HepG2 (cell line): Measurements from ENCODE around the gene NPB. TPM values are rescaled to one million over a fixed set of nuclear protein-coding genes. Genes with fewer than 3 reads are reported as not detected.

Experiments used
- ATF7 ChIP-seq, 2 experiments: fragments of 450-650 bp in 1 of 2; sonication (generic) in 1 of 2; formaldehyde crosslinking in 1 of 2; IDR thresholded peaks; 2 replicates each; pipeline versions ENCODE4 v1.4.0 to v1.6.1; 2016 to 2020; ENCODE audit warnings: antibody characterized with exemption in 1 of 2, mild to moderate bottlenecking in 1 of 2, missing genetic modification reagents in 1 of 2
- ETV6 ChIP-seq: sonication (generic); formaldehyde crosslinking; conservative IDR thresholded peaks from 2 replicates; pipeline ENCODE4 v1.4.0; 2020; ENCODE audit warnings: missing genetic modification reagents
- HBP1 ChIP-seq: IDR thresholded peaks from 2 replicates; pipeline ENCODE4 v1.6.1; 2016; ENCODE audit warnings: low read depth, control low read depth
- IRF9 ChIP-seq: sonication (generic); formaldehyde crosslinking; IDR thresholded peaks from 2 replicates; pipeline ENCODE4 v1.8.0; 2022; ENCODE audit warnings: missing genetic modification reagents, mild to moderate bottlenecking, borderline replicate concordance
- ISL2 ChIP-seq: sonication (generic); formaldehyde crosslinking; IDR thresholded peaks from 2 replicates; pipeline ENCODE4 v1.5.0; 2020; ENCODE audit warnings: missing genetic modification reagents
- JARID2 ChIP-seq: sonication (generic); formaldehyde crosslinking; IDR thresholded peaks from 2 replicates; pipeline ENCODE4 v1.8.1; 2023; ENCODE audit warnings: missing genetic modification reagents, inconsistent platforms; ENCODE audit not compliant: insufficient replicate concordance
- MAFF ChIP-seq: IDR thresholded peaks from 2 replicates; pipeline ENCODE4 v1.6.1; 2011; ENCODE audit warnings: low read depth, low read length, improper control_type of control experiment
- MYPOP ChIP-seq: sonication (generic); formaldehyde crosslinking; IDR thresholded peaks from 2 replicates; pipeline ENCODE4 v1.8.1; 2023; ENCODE audit warnings: mild to moderate bottlenecking, moderate library complexity, missing genetic modification reagents
- NFYC ChIP-seq: IDR thresholded peaks from 2 replicates; pipeline ENCODE4 v1.6.1; 2016; ENCODE audit warnings: missing genetic modification reagents, missing compliant biosample characterization
- PHF5A ChIP-seq: IDR thresholded peaks from one replicate; pipeline ENCODE4 v1.6.1; 2018; ENCODE audit warnings: low read depth, missing genetic modification reagents; ENCODE audit not compliant: unreplicated experiment
- PRPF4 ChIP-seq: fragments of 200-400 bp; formaldehyde crosslinking; IDR thresholded peaks from 2 replicates; pipeline ENCODE4 v1.6.1; 2016; ENCODE audit warnings: low read length, low read depth; ENCODE audit not compliant: poor library complexity, severe bottlenecking
- RBAK ChIP-seq: sonication (generic); formaldehyde crosslinking; IDR thresholded peaks from 2 replicates; pipeline ENCODE4 v1.5.1; 2020; ENCODE audit warnings: mild to moderate bottlenecking, missing genetic modification reagents
- RBFOX2 ChIP-seq: fragments of 200-400 bp; formaldehyde crosslinking; IDR thresholded peaks from 2 replicates; pipeline ENCODE4 v1.6.1; 2017; ENCODE audit warnings: low read depth, mild to moderate bottlenecking, low read length
- SMAD3 ChIP-seq: sonication (generic); formaldehyde crosslinking; IDR thresholded peaks from 2 replicates; pipeline ENCODE4 v1.4.0; 2020; ENCODE audit warnings: missing genetic modification reagents
- TCF7 ChIP-seq: sonication (generic); IDR thresholded peaks from 2 replicates; pipeline ENCODE4 v1.6.1; 2016; ENCODE audit warnings: antibody characterized with exemption, low read depth
- TFE3 ChIP-seq: IDR thresholded peaks from 2 replicates; pipeline ENCODE4 v1.6.1; 2016
- ZBTB49 ChIP-seq: sonication (generic); formaldehyde crosslinking; IDR thresholded peaks from 2 replicates; pipeline ENCODE4 v1.4.0; 2020; ENCODE audit warnings: missing genetic modification reagents, borderline replicate concordance
- ZEB1 ChIP-seq: IDR thresholded peaks from 2 replicates; pipeline ENCODE4 v1.6.1; 2012; ENCODE audit warnings: mild to moderate bottlenecking, low read depth, inconsistent platforms; ENCODE audit not compliant: insufficient replicate concordance
- ZNF136 ChIP-seq: sonication (generic); formaldehyde crosslinking; IDR thresholded peaks from 2 replicates; pipeline ENCODE4 v1.8.1; 2022; ENCODE audit warnings: low read depth, mild to moderate bottlenecking, moderate library complexity, missing genetic modification reagents
- ZNF282 ChIP-seq: fragments of 450-650 bp; IDR thresholded peaks from 2 replicates; pipeline ENCODE4 v1.6.1; 2018; ENCODE audit not compliant: partially characterized antibody
- polyA plus RNA-seq, 8 experiments: library from polyadenylated mRNA; depleted of rRNA in 3 of 8; stranded (reverse) in 7 of 8; unstranded in 1 of 8; fragments of >200 nt; fragmentation: Illumina TruSeq in 4 of 8; extraction: Trizol in 4 of 8; gene quantifications; 2 replicates each; pipeline versions ENCODE4 v1.2.1 to v1.2.3, GENCODE V29; 2011 to 2016; ENCODE audit warnings: low read depth in 4 of 8, missing spikeins in 1 of 8, mixed read lengths in 1 of 8; ENCODE audit not compliant: insufficient read depth in 1 of 8
- total RNA-seq, 5 experiments: library from RNA; depleted of rRNA; stranded (reverse); fragments of >200 nt; fragmentation: Illumina TruSeq; extraction: Trizol; gene quantifications; 2 replicates each; pipeline ENCODE4 v1.2.3, GENCODE V29; 2016; ENCODE audit warnings: low read depth in 1 of 5

NPB gene
- total and polyA plus RNA-seq, 2 of the 13 experiments (the other 11 are each of a cell fraction or from before 2014, with no cell fraction given) = 0.11 to 0.93 TPM

GRCh38 chr17:81869221-81870130 is 32.6 kb upstream of the NPB start (continued):
- TF ChIP-seq JARID2 (CRISPR knock-in tag) (no peak), HBP1 (CRISPR knock-in tag) (0 out of 2 replicates have a peak, but pooled peaks have one; percentile 21), MYPOP (no peak), TFE3 (no peak), NFYC (no peak), ISL2 (CRISPR knock-in tag) (peak; percentile 51; the same call in 1 of the 2 replicates), PHF5A (CRISPR knock-in tag) (no peak), PRPF4 (peak; percentile 56), RBFOX2 (peak; percentile 89), TCF7 (no peak), MAFF (no peak), ATF7 (IDR thresholded peaks at IDR 0.05) (no peak), ATF7 (CRISPR knock-in tag; IDR thresholded peaks at IDR 0.05) (no peak), ZBTB49 (CRISPR knock-in tag) (no peak), ZNF136 (CRISPR knock-in tag) (0 out of 2 replicates have a peak, but pooled peaks have one; percentile 43), ZEB1 (peak; percentile 9), SMAD3 (CRISPR knock-in tag) (0 out of 2 replicates have a peak, but pooled peaks have one; percentile 21), ZNF282 (no peak), ETV6 (CRISPR knock-in tag) (no peak), IRF9 (peak; percentile 19; the same call in 1 of the 2 replicates), RBAK (CRISPR knock-in tag) (no peak; the same call in 1 of the 2 replicates)
